GM18511 (cell line): ENCODE measurements around the gene RHOH.
"Not testable (repeated sequence)": the region's sequence is repeated elsewhere in the genome, so short reads cannot be mapped to it uniquely, and the experiment has no call there.

ENCODE experiments used
- ATAC-seq: cut with Tn5 transposase; IDR thresholded peaks from one replicate; pipeline ENCODE4 v1.9.1; 2021; ENCODE audit warnings: mild to moderate bottlenecking, moderate library complexity; ENCODE audit not compliant: unreplicated experiment

Gene RHOH

DNA sequence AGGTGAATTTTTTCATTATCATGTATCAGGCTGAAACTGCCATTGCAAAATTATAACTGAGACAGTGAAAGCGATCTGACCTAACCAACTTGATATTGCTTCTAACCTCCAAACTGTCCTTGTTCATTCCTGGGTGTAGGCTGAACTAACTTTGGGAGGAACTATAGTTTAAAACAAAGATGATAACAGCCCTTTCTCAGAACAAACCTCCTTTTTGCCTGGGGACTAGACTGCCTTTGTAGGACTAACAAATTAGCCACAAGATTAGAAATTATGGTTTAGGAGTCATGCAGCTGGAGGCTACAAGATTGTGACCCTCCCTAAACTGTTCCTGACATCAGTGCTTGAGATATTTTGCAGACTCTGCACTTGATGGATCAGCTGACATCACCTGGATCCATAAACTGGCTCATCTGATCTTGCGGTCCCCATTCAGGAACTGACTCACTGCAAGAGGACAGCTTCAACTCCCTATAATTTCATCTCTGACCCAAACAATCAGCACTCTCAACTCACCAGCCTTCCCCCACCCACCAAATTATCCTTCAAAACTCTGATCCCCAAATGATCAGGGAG, 93.9 kb downstream of the RHOH start:
- ATAC-seq = not testable (repeated sequence)

DNA sequence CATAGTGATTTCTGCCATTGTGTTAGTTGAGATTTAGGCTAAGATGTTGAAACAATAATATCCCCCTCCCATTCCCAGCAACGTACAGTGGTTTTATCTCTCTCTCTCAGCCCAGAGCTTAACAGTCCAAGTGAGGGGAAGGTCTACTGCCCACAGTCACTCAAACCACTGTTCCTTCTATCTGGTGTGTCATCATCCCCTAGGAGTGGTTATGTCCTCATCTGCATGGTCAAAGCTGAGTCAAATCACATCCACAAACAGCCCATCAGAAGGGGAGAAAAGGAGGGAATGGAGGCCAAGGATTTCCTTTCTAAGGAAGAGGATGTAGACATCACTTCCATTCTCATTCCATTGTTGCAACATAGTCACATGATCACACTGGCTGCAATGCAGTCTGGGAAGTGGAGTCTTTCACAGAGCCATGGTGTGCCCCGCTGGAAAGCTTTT, 95.5 kb downstream of the RHOH start:
- no peak for ATAC-seq

DNA sequence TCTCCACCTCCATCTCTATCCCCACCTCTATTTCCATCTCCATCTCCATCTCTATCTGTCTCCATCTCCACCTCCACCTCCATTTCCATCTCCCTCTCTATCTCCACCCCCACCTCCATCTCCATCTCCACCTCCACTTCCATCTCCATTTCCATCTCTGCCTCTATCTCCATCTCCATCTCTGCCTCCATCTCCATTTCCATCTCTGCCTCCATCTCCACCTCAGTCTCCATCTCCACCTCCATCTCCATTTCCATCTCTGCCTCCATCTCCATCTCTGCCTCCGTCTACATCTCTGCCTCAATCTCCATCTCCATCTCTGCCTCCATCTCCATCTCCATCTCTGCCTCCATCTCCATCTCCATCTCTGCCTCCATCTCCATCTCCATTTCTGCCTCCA, 97.5 kb downstream of the RHOH start:
- ATAC-seq = no peak

DNA sequence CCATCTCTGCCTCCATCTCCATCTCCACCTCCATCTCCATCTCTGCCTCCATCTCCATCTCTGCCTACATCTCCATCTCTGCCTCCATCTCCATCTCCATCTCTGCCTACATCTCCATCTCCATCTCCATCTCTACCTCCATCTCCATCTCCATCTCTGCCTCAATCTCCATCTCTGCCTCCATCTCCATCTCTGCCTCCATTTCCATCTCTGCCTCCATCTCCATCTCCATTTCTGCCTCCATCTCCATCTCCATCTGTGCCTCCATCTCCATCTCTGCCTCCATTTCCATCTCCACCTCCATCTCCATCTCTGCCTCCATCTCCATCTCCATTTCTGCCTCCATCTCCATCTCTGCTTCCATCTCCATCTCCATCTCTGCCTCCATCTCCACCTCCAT, 98.2 kb downstream of the RHOH start:
- not testable (repeated sequence) for ATAC-seq

DNA sequence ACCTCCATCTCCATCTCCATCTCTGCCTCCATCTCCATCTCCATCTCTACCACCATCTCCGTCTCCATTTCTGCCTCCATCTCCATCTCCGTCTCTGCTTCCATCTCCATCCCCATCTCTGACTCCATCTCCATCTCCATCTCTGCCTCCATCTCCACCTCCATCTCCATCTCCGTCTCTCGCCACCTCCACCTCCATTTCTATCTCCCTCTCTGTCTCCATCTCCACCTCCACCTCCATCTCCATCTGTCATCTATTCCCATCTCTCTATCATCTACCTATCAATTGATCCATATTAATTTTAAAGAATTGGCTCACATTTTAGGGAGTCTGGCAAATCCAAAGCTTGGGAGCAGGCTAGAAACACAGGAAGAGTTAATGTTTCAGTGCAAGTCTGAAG, 98.7 kb downstream of the RHOH start:
- ATAC-seq = no peak
